Stimulated activated CD8-positive, alpha-beta memory T cell treated with anti-CD3 and anti-CD28 coated beads, Interleukin-15, amount 100 ng/mL, for 48 hours (primary cell): ENCODE results near the gene TRHDE.

Experiments used
- DNase-seq, 2 donors: peaks; one replicate each; pipeline ENCODE4 v3.0.0-alpha.2; 2020; ENCODE audit warnings: low read depth in 2 of 2

The TRHDE gene

DNA sequence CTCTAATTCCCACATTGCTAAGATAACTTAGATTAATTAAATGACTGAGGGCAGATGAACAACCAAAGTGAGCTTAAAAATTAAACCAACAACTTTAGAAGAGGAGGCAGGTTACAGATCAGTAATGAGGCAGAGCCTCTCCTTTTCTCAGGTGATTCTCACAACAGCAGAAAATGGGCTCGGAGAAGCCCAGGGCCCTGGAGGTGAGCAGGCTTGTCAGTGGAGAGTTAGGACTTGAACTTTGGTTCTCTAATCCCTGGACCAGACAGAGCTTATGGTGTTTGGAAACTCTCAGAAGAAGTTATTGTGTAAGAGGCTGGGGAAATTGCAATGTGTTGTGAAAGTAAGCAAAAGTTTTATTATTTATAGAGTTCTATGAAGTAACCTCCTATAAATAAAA is 2.8 kb downstream of the TRHDE start:
- no peak for DNase-seq

DNA sequence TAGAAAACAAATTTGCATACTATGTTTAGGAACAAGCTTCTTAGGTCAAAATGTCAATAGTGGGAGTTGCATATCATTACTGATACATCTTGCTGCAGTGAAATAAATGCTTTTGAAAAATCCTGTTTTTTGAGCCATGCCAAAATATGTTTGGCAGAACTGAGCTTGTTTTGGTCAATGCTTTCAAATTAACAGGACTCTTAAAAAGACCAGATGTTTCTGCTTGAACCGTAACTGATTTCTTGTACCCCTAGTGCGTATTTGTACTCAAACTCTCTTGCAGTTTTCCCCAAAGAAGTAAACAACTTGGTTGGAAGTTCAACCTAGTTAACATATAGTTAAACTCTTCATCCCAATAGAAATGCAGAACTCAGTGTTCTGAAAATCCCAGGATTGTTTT is 3.4 kb downstream of the TRHDE start:
- no peak for DNase-seq

DNA sequence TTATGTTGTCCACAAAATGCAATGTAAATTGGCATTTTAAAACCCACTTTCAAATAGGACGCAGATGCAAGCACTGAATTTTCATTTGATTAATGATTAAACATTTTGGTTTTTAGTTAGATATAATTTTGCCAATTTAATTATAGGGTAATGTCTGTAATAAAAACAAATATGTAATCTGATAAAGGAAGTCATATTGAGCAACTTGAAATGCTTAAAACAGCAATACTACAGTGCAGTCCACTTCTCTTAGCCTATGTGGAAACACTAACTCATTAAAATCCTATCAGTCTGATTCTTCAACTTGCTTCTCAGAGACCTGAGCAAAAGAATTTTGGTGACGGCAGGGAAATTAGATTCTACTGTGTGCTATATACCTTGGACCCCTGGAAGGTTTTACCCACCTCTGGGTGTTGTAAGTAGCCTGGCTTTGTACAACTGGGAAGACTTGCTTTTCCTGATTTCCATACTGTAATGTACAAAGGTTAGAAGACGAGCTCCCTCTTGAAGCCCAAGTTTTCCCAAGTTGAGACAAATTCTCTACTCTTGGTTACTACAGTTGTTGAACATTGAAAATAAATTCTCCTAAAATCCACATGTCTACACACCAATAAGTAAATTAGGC is 4.1 kb downstream of the TRHDE start:
- DNase-seq: no peak

DNA sequence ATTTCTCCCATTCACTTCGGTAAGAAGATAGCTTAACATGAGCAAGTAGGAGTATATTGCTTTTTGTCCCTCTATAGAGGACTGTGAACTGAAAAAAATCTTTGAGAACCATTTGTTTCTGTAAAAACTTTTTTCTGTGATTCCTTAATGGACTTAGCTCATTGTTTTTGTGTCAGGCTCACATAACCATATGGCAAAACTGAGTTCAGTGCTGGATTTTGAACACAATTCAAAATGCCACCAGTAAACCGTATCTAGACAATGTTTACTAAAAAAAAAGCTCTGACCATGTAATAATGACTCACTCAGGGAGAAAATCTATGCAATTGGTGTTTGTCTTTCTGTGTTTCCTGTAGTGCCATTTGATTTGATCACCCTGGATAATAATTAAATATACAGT is 5.2 kb downstream of the TRHDE start:
- no peak for DNase-seq

DNA sequence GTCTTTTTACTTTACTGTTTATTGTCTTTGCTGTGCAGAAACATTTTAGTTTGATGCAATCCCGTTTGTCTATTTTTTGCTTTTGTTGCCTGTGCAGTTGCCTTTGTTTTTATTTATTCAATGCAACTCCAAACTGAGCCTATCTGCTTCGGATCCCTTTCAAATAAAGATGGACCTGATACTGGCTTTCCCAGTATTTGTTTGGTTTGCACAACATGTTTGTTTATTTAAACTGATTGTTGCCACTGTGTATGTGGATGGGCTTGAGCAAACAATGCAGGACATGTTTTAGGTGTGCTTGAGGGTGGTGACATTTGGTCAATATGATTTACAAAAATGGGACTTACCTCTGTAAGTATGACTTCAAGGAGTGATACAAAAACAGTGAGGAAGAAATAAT is 6.7 kb downstream of the TRHDE start:
- DNase-seq: no peak

DNA sequence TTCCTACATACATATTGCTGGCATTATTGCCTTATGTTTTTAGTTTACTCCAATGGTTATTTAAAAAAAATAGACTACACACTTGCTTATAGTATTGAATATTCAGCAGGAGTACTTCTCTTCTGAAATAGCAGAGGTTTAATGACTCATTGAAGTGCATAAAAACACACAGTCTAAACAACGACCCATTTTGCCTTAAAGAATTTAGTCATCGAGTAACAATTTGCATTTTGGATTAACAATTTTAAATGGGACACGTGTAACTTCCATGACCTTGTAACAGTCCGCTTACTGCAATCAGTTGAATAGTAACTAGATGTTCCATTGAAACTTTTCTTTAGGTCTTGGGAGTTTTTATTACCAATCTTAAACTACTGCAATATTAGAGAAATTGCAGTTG is 9.0 kb downstream of the TRHDE start:
- DNase-seq: no peak

DNA sequence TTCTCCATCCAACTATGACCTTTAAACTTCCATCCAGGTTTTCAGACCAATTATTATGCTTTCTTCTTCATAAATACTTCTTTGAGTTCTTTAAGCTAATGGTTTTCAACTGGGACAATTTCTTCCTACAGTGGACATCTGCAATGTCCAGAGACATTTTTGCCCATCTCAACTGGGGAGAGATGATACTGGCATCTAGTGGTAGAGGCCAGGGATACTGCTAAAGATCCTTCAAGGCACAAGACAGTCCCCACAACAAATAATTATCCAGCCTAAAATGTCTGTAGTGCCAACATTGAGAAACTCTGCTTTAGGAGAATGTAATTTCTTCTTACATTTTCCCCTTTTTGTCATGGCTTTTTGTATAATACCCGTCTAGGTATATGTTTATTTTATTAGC is 10.6 kb downstream of the TRHDE start:
- no peak for DNase-seq

DNA sequence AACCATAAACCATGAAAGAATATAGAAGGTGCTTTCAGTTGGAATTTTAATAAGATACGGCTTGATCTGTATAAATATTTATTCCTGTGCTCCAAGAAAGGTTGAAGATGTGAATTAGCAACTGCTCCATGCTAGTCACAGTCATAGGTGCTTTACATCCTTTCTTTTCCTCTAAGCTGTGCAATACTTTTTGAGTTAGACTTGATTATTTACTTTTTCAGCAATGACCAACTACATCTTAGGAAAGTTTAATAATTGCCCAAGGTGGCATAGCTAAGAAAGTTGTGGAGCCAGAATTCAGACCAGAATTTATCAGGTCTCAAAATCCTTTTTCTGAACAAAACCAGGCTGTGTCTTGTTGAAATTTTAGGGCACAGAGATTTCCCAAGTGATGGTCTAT is 13.7 kb downstream of the TRHDE start:
- DNase-seq: no peak

DNA sequence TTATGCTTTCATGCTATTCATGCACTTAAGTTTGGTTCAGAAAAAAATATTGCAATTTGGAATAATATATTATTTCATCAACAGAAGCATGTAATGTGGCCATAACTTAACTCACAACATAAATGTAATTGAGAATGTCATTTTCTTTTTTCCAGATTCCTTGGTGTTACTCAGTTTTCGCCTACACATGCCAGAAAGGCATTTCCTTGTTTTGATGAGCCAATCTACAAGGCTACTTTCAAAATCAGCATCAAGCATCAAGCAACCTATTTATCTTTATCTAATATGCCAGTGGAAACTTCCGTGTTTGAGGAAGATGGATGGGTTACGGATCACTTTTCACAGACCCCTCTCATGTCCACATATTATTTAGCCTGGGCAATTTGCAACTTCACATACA is 14.4 kb downstream of the TRHDE start:
- no peak for DNase-seq

DNA sequence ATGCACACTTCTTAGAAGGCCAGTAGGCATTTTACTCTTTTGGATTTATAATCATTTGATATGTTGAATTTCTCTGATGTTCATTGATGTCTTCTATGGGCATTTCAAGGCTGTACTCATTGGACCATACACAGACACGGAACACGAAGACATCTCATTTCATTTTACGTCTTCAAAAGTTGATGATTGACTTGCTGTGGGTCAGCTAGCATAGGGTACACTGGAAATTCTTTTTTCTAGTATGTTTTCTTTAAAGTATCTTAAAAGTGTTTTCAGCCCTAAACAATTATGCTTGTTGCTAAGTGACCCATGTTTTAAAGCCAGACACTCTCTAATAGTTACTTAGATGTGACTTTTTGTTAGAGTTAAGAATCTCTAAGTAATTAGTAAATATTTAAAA is 16.3 kb downstream of the TRHDE start:
- no peak for DNase-seq

DNA sequence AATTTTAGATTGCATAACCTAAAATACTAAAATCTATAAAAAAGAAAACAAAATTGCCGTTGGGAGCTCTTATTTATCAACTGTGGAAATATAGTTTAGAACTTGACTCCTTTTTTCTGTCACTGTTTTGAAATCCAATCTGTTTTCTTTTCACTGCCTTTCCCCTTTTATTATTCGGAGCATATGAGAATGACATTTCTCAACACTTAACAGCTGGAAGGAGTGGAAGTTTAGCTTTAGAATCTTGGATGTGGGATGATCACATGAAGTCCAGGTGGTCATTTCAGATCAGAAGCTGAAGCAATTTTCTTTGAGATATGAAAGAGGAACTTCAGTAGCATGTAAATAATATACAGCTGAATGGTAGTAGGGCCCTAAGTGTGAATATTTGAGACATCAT is 16.7 kb downstream of the TRHDE start:
- DNase-seq: no peak

DNA sequence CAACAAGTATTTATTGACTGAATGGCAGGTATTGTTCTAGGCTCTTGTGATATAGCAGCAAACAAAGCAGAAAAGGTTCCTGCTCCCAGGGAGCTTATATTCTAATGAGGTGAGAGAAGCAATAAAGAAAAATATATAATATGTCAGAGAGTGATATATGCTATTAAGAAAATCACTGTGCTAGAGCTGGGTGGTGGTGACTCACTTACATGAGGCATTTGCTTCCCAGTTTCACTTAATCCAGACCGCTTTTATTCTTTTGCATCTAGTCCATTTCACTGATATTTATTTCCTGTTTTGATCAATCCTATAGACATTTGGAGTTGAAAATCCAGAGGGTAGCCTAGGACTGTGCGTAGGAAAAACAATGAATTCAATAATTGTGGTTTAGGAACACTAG is 17.5 kb downstream of the TRHDE start:
- no peak for DNase-seq

DNA sequence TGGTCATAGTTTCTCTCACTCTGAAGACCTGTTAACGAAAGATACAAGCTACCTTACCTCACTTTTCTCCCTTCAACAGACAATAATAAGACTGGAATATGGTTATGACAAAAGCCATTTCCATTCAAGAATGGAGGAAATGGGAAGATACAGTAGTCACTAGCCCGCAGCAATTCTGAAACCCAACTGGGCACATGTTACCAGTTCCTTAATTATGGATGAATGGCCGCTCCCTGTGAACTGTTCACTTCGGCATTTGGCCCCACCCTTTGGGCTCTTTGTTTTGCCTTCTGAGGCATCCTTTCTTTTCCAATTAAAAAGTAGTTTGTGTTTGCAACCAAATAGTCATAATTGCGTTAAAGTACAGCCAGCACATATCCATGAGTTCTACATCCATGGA is 19.0 kb downstream of the TRHDE start:
- no peak for DNase-seq

DNA sequence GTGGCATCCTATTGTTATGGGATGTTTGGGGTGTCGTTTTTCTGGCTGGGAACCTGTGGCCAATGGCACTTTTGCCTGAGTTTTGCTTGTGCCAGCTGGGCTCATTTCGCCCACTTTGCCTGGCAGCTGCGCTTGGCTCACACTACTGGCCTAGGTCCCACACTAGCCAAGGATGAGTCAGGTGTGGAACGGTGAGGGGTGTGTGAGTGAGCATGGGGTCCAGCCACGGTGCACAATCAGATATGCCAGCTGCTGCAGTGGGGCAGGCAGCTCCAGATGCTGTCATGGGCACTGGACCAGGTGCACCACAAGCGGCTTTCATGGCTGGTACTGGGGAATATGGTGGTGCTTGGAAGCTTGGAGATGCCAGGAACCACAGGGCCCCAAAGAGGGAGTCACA is 21.5 kb downstream of the TRHDE start:
- DNase-seq: no peak

DNA sequence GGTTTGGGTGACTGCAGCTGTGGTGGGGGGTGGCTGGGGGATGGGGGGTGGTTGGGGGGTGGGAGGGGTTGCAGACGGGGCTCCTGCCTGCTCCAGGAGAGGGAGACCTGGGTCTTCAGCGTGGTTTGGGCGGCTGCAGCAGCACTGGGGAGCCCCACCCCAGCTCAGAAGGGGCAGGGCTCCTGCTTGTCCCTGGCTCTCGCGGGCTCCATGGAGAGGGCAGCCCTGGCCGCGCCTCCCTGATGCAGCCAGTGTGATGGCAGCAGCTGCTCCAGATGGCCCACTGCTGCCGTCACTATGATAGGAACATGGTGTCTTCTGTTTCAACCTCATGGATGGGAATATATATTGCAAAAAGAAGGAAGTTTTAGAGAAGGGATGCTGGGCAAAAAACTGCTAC is 22.9 kb downstream of the TRHDE start:
- DNase-seq: no peak

DNA sequence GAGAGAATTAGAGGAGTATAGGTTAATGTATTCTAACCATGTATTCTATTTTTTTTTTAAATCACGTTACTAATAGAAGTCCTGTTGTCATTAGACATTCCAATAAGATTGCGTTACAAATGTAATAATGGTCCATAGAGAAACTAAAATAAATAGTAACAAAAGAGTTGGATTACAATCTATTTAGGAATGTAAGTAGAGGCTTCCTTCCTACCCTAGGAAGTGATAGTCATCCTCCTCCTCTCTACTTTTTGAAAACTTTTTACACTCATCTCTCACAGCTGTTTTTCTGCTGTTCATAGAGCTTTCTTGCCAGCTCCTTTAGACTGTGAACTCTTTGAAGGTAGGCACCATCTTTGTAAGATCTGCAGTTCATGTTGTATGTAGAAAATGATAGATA is 23.6 kb downstream of the TRHDE start:
- DNase-seq: no peak

DNA sequence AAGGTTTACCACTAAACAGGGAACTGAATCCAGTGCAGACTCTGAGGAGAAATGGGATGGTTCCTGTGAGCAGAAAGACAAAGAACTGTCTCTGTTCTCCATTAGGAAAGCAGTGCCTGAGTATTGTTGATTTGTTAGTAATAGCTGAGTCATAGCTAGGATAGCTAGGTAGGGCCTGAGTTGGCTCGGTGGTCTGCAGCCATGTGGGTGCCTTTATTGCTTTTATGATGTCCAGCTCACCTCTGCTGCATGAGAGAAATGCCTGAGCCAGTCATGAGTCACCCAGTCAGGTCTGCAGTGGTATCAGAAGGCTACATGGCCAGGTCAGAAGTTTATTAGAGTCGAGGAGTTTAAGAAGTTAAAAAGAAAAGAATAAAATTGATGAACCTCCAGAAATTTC is 24.2 kb downstream of the TRHDE start:
- no peak for DNase-seq

DNA sequence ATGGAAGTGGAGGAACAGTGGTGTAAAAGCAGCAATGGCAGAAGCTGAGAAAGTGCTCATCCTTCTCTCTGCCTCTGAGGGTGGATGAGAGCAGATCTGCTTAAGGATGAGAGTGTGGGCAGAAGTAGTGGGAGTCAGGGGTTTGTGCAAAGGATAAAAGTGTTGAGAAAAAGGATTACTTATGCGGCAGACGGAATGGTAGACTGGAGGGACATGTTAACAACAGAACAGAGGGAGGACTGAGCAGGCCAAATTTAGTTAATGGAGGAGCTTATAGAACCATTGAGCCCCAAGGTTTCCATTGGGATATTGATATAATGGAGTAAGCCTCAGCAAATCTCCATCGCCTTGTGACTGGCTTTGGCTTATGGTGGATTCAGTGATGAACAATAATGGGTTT is 25.5 kb downstream of the TRHDE start:
- no peak for DNase-seq

DNA sequence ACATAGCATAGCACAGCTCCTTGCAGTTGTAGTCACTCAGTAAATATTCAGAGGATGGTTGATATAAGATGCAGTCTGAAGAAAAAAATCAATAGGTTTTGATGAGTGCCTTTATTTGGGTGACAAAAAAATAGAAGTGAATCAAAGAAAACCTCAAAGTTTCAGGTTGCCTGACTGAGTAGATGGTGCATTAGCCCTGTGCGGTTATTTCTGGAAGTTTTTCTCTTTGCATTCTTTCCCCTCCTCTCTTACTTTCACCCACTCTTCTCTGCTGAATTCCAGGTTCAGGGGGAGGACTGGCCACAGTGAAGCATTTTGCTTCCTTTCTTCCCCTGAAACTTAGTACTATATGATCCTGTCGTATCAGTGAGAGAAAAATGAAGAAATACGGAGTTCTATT is 28.6 kb downstream of the TRHDE start:
- DNase-seq: no peak

DNA sequence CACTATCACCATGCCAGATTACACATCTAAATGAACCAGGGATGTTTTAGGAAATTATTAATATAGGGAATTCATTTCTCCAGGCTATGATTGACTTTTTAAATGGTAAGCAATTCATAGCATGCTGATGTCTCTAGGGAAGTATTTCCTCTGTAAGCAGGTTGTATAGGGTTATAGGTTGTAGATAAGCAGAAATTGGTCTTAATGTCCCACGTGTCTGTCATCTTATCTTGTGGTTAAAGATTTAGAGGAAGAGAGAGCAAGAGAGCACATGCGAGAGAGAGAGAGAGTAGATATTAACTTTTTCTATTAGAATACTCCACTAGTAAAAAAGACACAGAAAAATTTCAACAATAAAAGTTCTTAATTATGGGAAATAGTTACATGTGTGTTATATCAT is 32.6 kb downstream of the TRHDE start:
- DNase-seq: no peak

DNA sequence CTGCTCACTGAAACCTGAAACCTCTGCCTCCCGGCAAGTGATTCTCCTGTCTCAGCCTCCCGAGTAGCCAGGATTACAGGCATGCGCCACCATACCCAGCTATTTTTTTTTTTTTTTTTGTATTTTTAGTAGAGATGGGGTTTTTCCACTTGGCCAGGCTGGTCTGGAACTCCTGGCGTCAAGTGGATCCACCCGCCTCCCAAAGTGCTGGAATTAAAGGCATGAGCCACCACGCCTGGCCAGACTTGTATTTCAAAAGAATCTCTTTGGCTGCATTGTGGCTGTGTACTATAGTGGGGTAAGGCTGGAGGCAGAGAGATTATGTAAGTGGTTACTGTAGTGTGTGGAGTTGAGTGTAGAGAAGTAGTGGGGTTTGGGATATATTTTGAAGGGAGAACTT is 35.1 kb downstream of the TRHDE start:
- DNase-seq: no peak

DNA sequence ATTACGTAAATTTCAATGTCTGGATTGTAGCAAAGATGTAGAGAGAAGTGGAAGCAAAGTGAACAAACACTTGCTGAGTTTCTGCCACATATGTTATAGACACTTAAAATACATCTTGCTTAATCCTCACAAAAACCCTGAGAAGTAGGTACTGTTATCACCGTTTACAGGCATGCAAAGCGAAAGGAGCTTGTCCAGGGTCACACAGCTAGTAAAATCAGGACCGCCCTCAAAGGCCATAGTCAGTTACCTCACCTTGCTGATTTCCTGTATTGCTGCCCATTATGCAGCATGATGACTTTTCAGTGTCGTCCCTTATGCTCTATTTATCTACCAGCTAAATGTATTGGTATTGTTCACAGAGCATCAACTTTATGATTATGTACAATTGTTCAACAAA is 39.8 kb downstream of the TRHDE start:
- DNase-seq: no peak

DNA sequence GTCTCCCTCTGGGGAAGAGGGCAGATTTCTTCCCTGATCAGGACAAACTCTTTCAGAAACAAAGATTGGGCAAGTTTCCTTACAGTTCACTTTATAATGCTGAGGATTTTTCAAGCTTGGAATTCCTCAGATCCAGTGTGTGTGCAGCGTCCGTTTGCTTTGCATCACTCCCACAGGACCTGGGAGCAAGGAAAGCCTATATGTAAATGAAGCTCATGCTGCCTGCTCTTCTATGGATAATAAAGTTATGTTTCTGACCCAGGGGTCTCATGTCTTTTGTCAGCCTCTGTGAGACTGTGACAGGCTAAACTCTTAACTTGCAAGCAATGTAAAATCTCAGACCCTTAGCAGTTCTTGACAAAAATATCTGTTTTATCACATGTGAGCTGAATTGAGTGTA is 41.6 kb downstream of the TRHDE start:
- no peak for DNase-seq

DNA sequence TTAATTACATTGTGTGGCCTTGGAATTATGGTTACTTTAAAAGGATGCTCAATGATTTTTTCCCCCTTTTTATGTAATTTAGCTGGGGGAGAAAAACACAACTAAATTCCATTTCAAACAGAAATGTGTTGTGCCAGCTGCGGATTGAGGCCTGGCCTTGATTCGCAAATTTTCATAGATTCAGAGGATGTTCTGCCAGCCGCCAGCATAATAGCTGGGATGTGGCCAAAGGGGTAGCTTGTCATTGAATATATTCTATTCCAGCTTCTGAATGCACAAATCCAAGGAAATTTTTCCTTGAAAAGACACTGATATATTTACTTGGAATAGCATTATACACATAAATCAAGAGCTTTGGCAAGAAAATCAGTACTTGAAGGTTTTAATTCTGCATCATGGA is 43.7 kb downstream of the TRHDE start:
- DNase-seq: no peak

DNA sequence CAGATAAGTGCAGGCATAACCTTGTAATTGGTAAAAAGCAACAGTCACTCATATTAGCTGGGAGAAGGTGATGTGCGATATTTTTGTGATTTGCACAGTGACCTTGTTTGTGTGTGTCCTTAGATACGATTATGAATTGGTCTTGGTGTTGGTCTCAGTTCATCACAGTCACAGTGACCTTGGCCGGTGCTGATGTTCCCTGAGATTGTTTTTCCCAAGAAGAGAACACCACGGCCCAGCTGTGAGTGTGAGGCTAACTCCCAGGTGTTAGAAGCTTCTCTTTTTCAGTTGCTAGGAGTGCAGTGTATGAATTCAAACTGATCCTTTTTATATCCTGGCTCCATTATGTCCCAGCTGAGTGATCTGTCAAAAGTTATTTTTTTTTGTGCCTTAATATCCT is 46.2 kb downstream of the TRHDE start:
- no peak for DNase-seq
